GM18505 (cell line): ENCODE data around the gene CCL24.
"Not testable (repeated sequence)": the region's sequence is repeated elsewhere in the genome, so short reads cannot be mapped to it uniquely, and the experiment has no call there.

Experiments used
- ATAC-seq: cut with Tn5 transposase; IDR thresholded peaks from one replicate; pipeline ENCODE4 v1.9.1; 2021; ENCODE audit not compliant: unreplicated experiment
- POLR2A ChIP-seq: IDR thresholded peaks from 4 replicates; pipeline ENCODE4 v1.6.1; 2011; ENCODE audit warnings: borderline replicate concordance; ENCODE audit not compliant: insufficient read depth, insufficient read length; ENCODE audit errors: extremely low read depth

CCL24 gene, protein sequence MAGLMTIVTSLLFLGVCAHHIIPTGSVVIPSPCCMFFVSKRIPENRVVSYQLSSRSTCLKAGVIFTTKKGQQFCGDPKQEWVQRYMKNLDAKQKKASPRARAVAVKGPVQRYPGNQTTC

GRCh38 chr7:75813781-75814236, at the start of gene CCL24:
Gene CCL24 (minus strand): TSS chr7:75813806. CDS start chr7:75813715, 91 bp downstream.
- no peak for ATAC-seq
- no peak for TF ChIP-seq POLR2A

GRCh38 chr7:75861636-75862035, 48.0 kb upstream of the CCL24 start:
- no peak for TF ChIP-seq POLR2A
- ATAC-seq: no peak

DNA sequence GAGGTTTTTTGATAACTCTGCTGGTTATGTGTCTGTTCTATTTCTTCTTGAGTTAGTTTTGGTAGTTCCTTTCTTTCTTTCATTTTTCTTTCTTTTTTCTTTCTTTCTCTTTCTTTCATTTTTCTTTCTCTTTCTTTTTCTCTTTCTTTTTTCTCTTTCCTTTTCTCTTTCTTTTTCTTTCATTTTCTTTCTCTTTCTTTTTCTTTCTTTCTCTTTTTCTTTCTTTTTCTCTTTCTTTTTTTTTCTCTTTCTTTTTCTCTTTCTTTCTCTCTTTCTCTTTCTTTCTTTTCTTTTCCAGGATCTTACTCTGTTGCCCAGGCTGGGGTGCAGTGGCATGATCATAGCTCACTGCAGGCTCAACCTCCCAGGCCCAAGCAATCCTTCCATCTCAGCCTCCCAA, 44.8 kb upstream of the CCL24 start:
- no peak for ATAC-seq

GRCh38 chr7:75856536-75856935, 42.9 kb upstream of the CCL24 start:
- ATAC-seq: no peak
- no peak for TF ChIP-seq POLR2A

More for the DNA sequence above, 44.8 kb upstream of the CCL24 start:
- TF ChIP-seq POLR2A: no peak

- ATAC-seq: not testable (repeated sequence)
Observed at GRCh38 chr7:75854813-75855345, 41.3 kb upstream of the CCL24 start.

DNA sequence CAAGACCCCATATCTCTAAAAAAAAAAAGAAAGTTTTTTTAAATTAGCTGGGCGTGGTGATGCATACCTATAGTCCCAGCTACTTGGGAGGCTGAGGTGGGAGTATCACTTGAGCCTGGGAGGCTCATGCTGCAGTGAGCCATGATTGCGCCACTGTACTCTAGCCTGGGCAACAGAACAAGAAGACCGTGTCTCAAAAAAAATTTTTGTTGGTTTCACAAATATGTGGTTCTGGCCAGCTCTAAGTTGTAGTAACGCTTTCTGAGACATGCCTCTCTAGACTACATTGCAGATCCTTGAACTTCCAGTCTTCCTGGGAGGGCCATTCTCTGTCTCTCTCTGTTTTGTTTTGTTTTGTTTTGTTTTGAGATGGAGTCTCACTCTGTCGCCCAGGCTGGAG, 40.6 kb upstream of the CCL24 start:
- TF ChIP-seq POLR2A: no peak
- no peak for ATAC-seq

- no peak for TF ChIP-seq POLR2A
- no peak for ATAC-seq
Observed at GRCh38 chr7:75850235-75850634, 36.6 kb upstream of the CCL24 start.

DNA sequence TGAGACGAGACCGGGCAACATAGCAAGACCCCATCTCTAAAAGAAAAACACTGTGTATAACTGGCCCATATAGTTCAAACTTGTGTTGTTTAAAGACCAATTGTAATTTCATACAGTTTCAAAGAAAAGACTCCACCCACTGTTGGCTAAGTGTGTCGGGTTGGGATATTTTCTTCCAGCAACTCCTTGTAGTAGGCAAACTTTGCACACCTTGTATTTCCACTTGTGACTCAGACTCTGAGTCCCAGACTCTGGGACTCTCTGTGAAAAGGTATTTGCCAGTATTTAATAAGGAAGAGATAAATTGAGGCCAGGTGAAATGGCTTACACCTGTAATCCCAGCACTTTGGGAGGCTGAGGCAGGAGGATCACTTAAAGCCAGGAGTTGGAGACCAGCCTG, 36.0 kb upstream of the CCL24 start:
- no peak for TF ChIP-seq POLR2A
- no peak for ATAC-seq

DNA sequence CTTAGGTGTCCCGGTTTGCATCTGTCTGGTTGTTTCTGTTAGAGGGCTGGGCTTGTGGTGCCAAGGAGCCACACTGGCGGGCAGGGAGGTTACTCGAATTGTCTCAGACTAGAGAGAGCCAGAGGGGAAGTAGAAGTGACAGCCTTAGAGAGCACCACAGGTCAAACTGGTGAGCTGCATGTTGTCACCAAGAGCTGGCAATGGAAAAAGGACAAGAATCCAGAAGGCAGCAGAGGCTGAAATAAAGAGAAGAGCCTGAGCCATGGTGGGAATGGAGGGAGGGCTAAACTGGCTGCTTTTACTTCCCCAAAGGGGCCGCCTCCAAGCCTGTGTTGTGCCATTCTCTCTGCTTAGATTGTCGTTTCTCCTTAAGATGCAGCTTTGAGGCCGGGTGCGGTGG, 34.1 kb upstream of the CCL24 start:
- TF ChIP-seq POLR2A: no peak

GRCh38 chr7:75845132-75845531, 31.5 kb upstream of the CCL24 start:
- not testable (repeated sequence) for ATAC-seq

More for the DNA sequence above, 34.1 kb upstream of the CCL24 start:
- no peak for ATAC-seq

DNA sequence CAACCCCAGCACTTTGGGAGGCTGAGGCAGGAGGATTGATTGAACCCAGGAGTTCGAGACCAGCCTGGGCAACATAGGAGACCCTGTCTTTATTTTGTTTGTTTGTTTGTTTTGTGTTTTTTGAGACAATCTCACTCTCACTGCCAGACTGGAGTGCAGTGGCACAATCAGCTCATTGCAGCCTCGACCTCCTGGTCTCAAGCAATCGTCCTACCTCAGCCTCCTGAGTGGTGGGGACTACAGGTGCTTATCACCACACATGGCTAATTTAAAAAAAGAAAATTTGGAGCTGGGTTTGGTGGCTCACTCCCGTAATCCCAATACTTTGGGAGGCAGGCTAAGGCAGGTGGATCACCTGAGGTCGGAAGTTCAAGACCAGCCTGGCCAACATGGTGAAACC, 30.6 kb upstream of the CCL24 start:
- TF ChIP-seq POLR2A: no peak
- no peak for ATAC-seq

DNA sequence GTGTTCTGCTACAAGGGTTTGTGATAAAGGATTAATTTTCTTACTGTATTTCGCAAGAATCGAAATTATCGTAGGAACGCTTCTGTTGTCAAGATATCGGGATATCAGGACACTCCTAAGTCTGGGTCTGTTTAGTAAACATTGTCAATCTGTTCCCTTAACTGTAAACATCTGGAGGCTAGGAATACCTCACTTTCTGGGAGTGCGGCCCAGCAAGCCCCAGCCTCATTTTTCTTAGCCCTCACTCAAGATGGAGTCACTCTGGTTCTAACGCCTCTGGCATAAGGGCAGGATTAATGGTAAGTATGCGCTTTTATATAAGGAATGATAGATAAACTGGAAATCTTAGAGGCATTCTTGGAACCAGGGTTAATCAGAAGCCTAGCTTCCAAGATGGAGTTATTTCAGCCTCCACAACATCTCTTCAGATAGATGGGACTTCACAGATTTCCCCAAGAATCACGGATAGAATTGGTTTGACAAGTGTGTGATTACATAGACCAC, 30.1 kb upstream of the CCL24 start:
- ATAC-seq: no peak
- TF ChIP-seq POLR2A: no peak

DNA sequence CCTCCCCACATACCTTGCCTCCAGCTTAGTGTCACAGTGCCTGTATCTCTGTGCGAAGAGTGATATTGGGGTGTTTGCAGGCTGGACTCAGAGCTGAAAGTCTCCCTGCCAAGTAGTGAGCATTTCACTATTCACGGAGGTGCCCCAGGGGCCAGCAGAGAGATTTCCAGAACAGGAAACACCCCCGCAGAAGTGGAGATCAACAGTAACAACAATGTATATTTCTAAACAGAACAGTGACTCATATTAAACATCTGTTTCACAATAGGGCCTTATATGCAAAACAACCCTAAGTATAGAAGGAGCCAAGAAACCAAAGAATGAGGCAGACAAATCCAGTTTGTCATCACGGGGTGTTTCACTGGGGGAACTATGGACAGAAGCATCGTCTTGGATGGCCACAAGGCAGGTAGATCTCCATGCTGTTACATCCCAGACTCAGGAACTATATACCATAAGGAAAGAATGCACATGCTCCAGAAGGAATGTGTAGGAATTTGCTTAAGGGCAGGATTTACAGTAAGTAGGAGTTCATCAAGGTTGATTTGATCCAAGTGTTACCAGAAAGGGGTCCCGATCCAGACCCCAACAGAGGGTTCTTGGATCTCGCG, 29.3 kb upstream of the CCL24 start:
- no peak for TF ChIP-seq POLR2A
- ATAC-seq: peak; percentile 79

- ATAC-seq: no peak
- no peak for TF ChIP-seq POLR2A
Observed at GRCh38 chr7:75840029-75840428, 26.4 kb upstream of the CCL24 start.

DNA sequence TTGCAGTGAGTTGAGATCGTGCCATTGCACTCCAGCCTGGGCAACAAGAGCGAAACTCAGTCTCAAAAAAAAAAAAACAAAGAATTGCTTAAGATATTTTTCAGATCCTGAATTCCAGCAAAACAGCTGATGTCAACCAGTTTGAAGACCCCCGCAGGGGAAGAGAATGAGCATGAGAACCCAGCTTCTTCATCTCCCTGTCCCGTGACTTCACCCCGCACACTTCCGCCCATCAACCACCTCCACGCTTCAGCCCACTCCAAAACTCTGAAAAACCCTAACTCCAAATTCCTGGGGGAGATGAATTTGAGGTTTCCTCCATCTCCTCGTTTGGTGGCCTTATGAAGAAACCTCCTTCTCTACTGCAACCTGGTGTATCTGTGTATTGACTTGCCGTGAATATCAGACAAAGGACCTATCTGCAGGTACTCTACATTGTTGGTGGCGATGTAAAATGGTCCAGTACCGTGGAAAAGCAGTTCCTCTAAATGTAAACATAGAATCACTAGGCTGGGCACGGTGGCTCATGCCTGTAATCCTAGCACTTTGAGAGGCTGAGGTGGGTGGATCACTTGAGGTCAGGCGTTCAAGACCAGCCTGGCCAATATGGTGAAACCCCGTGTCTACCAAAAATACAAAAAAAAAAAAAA, 24.8 kb upstream of the CCL24 start:
- ATAC-seq: not testable (repeated sequence)
